Smooth muscle cell (in vitro differentiated cells): ENCODE measurements around the gene RIMKLA. TPM values are rescaled to one million over a fixed set of nuclear protein-coding genes. Genes with fewer than 3 reads are reported as not detected.

Experiments used
- DNase-seq: peaks from one replicate; lab custom pipeline; 2025; ENCODE audit not compliant: unreplicated experiment; lab: John Stamatoyannopoulos, UW
- H2AFZ ChIP-seq: fragments of 200-600 bp; sonication (generic); 2 replicates; pipeline ENCODE4 v1.6.0; 2016; ENCODE audit warnings: antibody characterized with exemption, low read depth, mild to moderate bottlenecking
- H3F3A ChIP-seq: fragments of 200-600 bp; sonication (generic); 2 replicates; pipeline ENCODE4 v1.6.0; 2017; ENCODE audit warnings: antibody characterized with exemption, low read depth
- H3K27ac ChIP-seq: fragments of 200-600 bp; sonication (generic); 2 replicates; pipeline ENCODE4 v1.5.1; 2016; ENCODE audit warnings: low read depth, mild to moderate bottlenecking
- H3K27me3 ChIP-seq: fragments of 200-600 bp; sonication (generic); 2 replicates; pipeline ENCODE4 v1.6.1; 2016; ENCODE audit warnings: low read depth, mild to moderate bottlenecking
- H3K36me3 ChIP-seq: fragments of 200-600 bp; sonication (generic); 2 replicates; pipeline ENCODE4 v1.5.1; 2016; ENCODE audit warnings: low read depth
- H3K4me1 ChIP-seq: fragments of 200-600 bp; sonication (generic); 2 replicates; pipeline ENCODE4 v1.5.1; 2016; ENCODE audit warnings: low read depth
- H3K4me2 ChIP-seq: fragments of 200-600 bp; sonication (generic); 2 replicates; pipeline ENCODE4 v1.6.0; 2016; ENCODE audit warnings: mild to moderate bottlenecking
- H3K4me3 ChIP-seq: fragments of 200-600 bp; sonication (generic); 2 replicates; pipeline ENCODE4 v1.5.1; 2016; ENCODE audit warnings: mild to moderate bottlenecking
- H3K79me2 ChIP-seq: fragments of 200-600 bp; sonication (generic); 2 replicates; pipeline ENCODE4 v1.6.0; 2016; ENCODE audit warnings: low read depth, mild to moderate bottlenecking
- H3K9ac ChIP-seq: fragments of 200-600 bp; sonication (generic); 2 replicates; pipeline ENCODE4 v1.6.0; 2016; ENCODE audit warnings: low read depth
- H3K9me3 ChIP-seq: fragments of 200-600 bp; sonication (generic); replicated peaks from 2 replicates; pipeline ENCODE4 v1.5.1; 2016; ENCODE audit warnings: low read depth
- H4K20me1 ChIP-seq: fragments of 200-600 bp; sonication (generic); 2 replicates; pipeline ENCODE4 v1.6.0; 2016; ENCODE audit warnings: low read depth
- WGBS: methylation state at CpG from one replicate; pipeline ENCODE4 v1.1.7; 2016; ENCODE audit warnings: low lambda C conversion rate; 5-methylcytosine and 5-hydroxymethylcytosine counted together
- polyA plus RNA-seq: library from polyadenylated mRNA; unstranded; fragments of >200 nt; fragmentation: Nextera tagmentation; extraction: Ambion mirVana; gene quantifications from 2 replicates; pipeline ENCODE4 v1.2.1, GENCODE V29; 2016
- total RNA-seq: library from RNA; depleted of rRNA; stranded (reverse); fragments of >200 nt; gene quantifications from 2 replicates; pipeline ENCODE4 v1.2.3, GENCODE V29; 2014
- TF ChIP-seq, protein P1 (sequence below): fragments of 200-600 bp; sonication (generic); IDR thresholded peaks from 2 replicates; pipeline ENCODE4 v1.5.1; 2017; ENCODE audit warnings: borderline replicate concordance, mild to moderate bottlenecking, antibody characterized with exemption; ENCODE audit not compliant: insufficient read depth, poor library complexity, severe bottlenecking

Gene RIMKLA
- total and polyA plus RNA-seq, 2 experiments from 2014 or later, result 0.04 to 0.25 TPM

DNA sequence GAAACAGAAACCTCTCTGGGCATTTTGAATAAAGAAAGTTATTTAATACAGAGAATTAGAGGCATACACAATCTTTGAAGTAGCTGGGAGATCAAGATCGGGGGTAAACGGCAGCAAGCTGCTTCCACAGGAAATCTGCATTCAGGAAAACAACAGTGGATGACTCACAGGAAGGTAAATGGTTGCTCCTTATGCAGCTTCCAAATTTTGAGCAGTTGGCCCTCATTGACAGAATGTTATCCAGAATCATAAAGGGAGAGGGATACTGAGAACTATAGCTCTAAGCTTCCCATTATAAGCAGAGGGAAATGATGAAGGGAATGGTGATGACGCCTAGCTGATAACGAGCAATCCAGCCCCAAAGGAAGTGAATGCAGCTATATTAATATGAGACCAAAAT, 46.6 kb downstream of the RIMKLA start:
- Histone ChIP-seq H3K79me2 (no peaks in the 10 kb centered on the region), H3K4me1 (no peaks in the 10 kb centered on the region), H3K9me3 (no peaks in the 10 kb centered on the region), H3F3A (no peaks in the 10 kb centered on the region), H3K9ac (no peak overlapping the region), H3K27ac (no peak overlapping the region), H3K4me2 (no peak overlapping the region), H3K36me3 (no peaks in the 10 kb centered on the region), H4K20me1 (no peaks in the 10 kb centered on the region), H2AFZ (no peak overlapping the region), H3K27me3 (no peaks in the 10 kb centered on the region), H3K4me3 (no peak overlapping the region)
- WGBS, result 66% methylated on average over 4 of the region's 4 CpGs
- no peak for DNase-seq
- TF ChIP-seq, protein P1, sequence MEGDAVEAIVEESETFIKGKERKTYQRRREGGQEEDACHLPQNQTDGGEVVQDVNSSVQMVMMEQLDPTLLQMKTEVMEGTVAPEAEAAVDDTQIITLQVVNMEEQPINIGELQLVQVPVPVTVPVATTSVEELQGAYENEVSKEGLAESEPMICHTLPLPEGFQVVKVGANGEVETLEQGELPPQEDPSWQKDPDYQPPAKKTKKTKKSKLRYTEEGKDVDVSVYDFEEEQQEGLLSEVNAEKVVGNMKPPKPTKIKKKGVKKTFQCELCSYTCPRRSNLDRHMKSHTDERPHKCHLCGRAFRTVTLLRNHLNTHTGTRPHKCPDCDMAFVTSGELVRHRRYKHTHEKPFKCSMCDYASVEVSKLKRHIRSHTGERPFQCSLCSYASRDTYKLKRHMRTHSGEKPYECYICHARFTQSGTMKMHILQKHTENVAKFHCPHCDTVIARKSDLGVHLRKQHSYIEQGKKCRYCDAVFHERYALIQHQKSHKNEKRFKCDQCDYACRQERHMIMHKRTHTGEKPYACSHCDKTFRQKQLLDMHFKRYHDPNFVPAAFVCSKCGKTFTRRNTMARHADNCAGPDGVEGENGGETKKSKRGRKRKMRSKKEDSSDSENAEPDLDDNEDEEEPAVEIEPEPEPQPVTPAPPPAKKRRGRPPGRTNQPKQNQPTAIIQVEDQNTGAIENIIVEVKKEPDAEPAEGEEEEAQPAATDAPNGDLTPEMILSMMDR, result no peak

DNA sequence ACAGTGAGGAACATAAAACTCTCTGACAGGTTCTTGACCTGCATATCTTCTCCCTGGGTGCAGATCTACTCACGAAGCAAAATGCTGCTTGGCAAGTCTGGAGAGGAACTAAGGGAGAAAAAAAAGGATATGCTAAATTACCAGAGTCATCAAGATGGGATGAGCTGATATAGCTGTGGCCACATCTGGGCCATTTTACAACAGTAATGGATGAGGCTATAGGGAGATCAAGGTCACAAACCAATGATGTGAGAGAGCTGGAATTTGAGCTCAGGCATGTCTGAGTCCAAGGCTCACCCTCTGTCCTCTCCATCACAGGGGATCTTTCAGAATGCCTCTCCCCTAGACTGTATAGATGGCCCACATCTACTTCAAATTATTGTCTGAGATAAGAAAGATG, 49.0 kb downstream of the RIMKLA start:
- H3F3A ChIP-seq, result peaks cover 6% of the 10 kb centered on the region
- no peaks in the 10 kb centered on the region for H3K27me3 ChIP-seq
- H3K36me3 ChIP-seq, result no peaks in the 10 kb centered on the region
- no peaks in the 10 kb centered on the region for H3K4me1 ChIP-seq
- no peak overlapping the region for H3K4me3 ChIP-seq
- no peak overlapping the region for H3K4me2 ChIP-seq
- 56% methylated on average over 1 of the region's 1 CpG for WGBS
- no peak for DNase-seq
- H4K20me1 ChIP-seq, result no peaks in the 10 kb centered on the region
- no peak overlapping the region for H3K9ac ChIP-seq
- no peaks in the 10 kb centered on the region for H3K9me3 ChIP-seq
- H3K27ac ChIP-seq, result no peak overlapping the region
- H3K79me2 ChIP-seq, result no peaks in the 10 kb centered on the region
- H2AFZ ChIP-seq, result no peak overlapping the region
- TF ChIP-seq, protein P1, result no peak

DNA sequence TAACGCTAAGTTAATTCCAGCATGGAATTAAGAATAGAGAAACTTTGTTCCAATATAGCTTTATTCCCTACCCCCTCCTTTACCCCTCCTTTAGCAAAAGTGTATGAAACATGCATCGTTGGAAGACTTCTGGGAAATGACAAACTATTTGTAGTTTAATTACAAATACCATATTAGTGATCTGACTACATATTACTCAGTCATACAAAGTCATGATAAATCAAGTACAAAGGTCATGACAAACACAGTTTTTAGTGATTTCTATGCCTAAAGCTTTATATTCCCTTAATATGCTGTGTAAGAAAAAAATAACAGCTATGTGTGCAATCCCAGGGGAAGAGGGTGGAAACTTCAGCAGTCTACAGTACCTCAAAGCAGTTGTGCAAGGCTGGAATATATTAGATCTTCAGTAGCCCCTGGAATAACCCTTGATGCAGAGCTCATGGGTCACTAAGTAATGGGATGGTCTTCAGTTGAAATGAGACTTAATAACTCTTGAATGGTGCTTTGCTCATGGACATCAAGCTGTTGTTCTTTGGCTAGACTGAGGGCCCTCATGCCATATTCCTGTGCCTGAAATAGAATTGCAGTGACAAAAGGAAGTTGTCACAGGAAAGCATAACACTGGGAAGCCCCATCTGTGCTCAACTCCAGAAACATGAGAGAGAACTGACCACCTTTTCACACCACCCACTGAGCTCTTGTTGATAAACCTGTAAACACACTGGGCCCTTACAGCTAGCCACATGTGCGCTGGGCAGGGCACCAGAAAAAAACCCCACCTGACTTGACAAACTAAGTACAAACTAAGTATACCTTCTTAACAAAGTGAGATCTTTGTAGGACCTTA, 49.9 kb downstream of the RIMKLA start:
- Histone ChIP-seq H2AFZ (no peak overlapping the region), H3K9ac (no peak overlapping the region), H3K4me1 (no peaks in the 10 kb centered on the region), H3F3A (peaks cover 6% of the 10 kb centered on the region), H3K9me3 (no peaks in the 10 kb centered on the region), H3K27me3 (no peaks in the 10 kb centered on the region), H3K36me3 (no peaks in the 10 kb centered on the region), H3K4me2 (no peak overlapping the region), H3K79me2 (no peaks in the 10 kb centered on the region), H4K20me1 (no peaks in the 10 kb centered on the region), H3K27ac (no peak overlapping the region), H3K4me3 (no peak overlapping the region)
- TF ChIP-seq, protein P1, result no peak
- no peak for DNase-seq
- WGBS, result 95% methylated on average over 3 of the region's 3 CpGs

DNA sequence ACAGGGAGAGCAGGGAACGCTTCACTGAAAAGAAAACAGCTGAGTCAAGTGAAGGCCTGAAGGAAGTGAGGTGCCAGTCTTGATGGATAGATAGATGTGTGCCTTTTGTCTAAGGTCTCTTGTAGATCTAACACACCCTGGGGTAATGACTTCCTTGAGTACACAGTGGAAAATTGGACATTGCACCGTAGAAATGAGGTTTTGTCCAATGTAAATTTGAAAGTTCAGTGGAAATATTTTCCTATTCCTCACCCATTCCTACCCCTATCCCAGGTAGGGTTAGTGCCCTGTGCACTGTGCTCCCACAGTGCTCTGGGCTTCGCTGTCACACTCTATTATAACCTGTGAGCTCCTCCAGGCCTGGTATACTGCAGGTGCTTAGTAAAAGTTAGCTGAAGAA, 50.9 kb downstream of the RIMKLA start:
- TF ChIP-seq, protein P1, result no peak
- no peak overlapping the region for H3K27ac ChIP-seq
- WGBS, result 95% methylated on average over 3 of the region's 3 CpGs

More for the DNA sequence above, 50.9 kb downstream of the RIMKLA start:
- Histone ChIP-seq H3K36me3 (no peaks in the 10 kb centered on the region), H3K9me3 (no peaks in the 10 kb centered on the region), H3K27me3 (no peaks in the 10 kb centered on the region), H3K79me2 (no peaks in the 10 kb centered on the region), H4K20me1 (no peaks in the 10 kb centered on the region), H3K4me2 (no peak overlapping the region), H3K4me3 (no peak overlapping the region), H3K9ac (no peak overlapping the region), H3K4me1 (no peaks in the 10 kb centered on the region), H2AFZ (no peak overlapping the region), H3F3A (peaks cover 6% of the 10 kb centered on the region)
- DNase-seq, result no peak
